ENCODE results near the gene CDT1. TPM values are rescaled to one million over a fixed set of nuclear protein-coding genes. Genes with fewer than 3 reads are reported as not detected.

CDT1 gene
- total RNA-seq, 1 donor: 7.8 TPM

DNA sequence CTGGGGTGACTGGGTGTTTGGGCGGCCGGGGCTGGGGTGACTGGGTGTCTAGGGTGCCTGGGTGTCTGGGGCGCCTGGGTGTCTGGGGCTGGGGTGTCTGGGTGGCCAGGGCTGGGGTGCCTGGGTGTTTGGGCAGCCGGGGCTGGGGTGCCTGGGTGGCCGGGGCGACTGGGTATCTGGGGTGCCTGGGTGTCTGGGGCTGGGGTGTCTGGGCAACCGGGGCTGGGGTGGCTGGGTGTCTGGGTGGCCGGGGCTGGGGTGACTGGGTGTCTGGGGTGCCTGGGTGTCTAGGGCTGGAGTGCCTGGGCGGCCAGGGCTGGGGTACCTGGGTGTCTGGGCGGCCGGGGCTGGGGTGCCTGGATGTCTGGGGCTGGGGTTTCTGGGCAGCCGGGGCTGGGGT, 21.6 kb downstream of the CDT1 start:
- H3K4me3 ChIP-seq (ENCODE audit: low read depth, low read length): no peak overlapping the region
- TF ChIP-seq, protein P1, sequence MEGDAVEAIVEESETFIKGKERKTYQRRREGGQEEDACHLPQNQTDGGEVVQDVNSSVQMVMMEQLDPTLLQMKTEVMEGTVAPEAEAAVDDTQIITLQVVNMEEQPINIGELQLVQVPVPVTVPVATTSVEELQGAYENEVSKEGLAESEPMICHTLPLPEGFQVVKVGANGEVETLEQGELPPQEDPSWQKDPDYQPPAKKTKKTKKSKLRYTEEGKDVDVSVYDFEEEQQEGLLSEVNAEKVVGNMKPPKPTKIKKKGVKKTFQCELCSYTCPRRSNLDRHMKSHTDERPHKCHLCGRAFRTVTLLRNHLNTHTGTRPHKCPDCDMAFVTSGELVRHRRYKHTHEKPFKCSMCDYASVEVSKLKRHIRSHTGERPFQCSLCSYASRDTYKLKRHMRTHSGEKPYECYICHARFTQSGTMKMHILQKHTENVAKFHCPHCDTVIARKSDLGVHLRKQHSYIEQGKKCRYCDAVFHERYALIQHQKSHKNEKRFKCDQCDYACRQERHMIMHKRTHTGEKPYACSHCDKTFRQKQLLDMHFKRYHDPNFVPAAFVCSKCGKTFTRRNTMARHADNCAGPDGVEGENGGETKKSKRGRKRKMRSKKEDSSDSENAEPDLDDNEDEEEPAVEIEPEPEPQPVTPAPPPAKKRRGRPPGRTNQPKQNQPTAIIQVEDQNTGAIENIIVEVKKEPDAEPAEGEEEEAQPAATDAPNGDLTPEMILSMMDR (IDR thresholded peaks at IDR 0.05; ENCODE audit: insufficient read depth, low read depth, low read length): no peak
- no peak for DNase-seq (ENCODE audit: low read depth)

DNA sequence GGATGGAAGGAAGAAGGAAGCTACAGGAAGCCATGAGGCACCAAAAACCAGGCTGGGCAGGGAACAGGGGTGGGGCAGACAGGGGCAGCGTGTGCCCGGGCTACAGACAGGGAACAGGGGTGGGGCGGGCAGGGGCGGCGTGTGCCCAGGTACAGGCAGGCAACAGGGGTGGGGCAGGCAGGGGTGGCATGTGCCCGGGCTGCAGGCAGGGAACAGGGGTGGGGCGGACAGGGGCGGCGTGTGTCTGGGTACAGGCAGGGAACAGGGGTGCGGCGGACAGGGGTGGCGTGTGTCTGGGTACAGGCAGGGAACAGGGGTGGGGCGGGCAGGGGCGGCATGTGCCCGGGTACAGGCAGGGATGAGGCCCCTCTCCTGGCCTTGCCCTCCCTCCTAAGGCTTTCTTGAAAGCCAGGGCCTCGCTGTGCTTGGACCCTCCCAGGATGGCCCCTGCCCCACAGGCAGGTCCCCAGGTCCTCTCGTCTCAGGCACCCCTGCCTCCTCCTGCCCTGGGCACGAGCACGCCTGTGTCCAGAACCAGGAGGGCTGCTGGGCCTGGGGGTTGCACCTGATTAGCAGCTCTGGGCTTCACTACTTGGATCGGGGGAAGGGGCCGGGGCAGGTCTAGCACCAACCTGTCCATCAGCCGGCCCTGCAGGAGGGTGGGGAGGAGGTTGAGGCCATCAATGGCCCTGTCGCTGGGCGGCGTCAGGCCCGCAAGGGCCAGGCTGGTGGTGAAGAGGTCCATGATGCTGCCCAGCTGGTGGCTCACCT, 22.7 kb downstream of the CDT1 start:
- H3K4me3 ChIP-seq (ENCODE audit: low read depth, low read length): no peak overlapping the region
- DNase-seq (ENCODE audit: low read depth): no peak
- TF ChIP-seq, protein P1 (IDR thresholded peaks at IDR 0.05; ENCODE audit: insufficient read depth, low read depth, low read length): no peak

DNA sequence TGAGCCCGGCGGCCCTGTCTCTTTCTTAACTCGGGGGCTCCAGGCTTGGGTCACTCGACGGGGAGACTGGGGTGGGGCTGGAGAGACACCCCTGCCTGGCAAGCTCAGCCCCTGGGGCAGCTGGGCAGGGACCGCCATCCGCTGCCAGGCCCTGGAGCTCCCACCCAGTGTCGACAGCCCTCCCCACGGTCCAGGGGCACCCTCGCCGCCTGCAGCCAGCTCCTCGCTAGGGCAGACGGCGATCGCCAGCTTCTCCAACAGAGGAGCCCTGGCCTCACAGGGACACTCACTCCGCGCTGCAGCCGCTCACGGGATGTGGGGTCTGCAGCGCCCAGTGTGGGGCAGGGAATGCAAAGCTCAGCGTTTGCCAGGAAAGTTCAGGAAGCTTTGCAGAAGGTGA, 24.1 kb downstream of the CDT1 start:
- TF ChIP-seq, protein P1 (IDR thresholded peaks at IDR 0.05; ENCODE audit: insufficient read depth, low read depth, low read length): no peak

DNA sequence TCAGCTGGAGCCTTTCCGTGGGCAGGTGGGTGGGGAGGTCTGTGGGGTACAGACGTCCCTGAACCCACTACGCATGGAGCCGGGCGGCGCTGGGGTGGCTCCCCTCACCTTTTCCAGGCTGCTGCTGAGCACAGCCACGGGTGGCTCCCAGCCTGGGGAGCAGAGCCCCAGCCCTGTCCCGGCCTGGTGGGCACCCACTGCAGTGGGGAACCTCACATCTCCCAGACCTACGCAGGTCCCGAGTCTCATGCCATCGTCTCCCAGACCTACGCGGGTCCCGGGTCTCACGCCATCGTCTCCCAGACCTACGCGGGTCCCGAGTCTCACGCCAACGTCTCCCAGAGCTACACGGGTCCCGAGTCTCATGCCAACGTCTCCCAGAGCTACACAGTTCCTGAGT, 25.1 kb downstream of the CDT1 start:
- no peak for DNase-seq (ENCODE audit: low read depth)
- no peak overlapping the region for H3K4me3 ChIP-seq (ENCODE audit: low read depth, low read length)
- TF ChIP-seq, protein P1 (IDR thresholded peaks at IDR 0.05; ENCODE audit: insufficient read depth, low read depth, low read length): no peak

More for the DNA sequence above, 24.1 kb downstream of the CDT1 start:
- H3K4me3 ChIP-seq (ENCODE audit: low read depth, low read length): no peak overlapping the region
- no peak for DNase-seq (ENCODE audit: low read depth)

DNA sequence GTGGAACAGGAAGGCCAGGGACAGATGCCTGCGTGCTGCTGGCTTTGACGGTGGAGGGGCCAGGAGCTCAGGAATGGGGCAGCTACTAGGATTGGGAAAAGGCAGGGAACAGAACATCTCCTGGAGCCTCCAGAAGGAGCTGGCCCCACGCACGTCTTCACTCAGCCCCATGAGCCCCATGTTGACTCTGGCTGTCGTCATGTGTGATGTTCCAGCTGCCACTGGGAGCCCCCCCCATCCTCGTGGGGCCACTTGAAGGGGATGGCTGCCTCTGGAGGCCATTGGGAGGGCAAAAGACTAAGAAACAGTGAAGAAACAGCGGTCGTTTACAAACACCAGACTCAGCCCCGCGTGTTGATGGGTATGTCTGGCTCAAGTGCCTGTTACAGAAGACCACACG, 26.7 kb downstream of the CDT1 start:
- TF ChIP-seq, protein P1 (IDR thresholded peaks at IDR 0.05; ENCODE audit: insufficient read depth, low read depth, low read length): no peak
- DNase-seq (ENCODE audit: low read depth): peak; percentile 75
- no peak overlapping the region for H3K4me3 ChIP-seq (ENCODE audit: low read depth, low read length)

DNA sequence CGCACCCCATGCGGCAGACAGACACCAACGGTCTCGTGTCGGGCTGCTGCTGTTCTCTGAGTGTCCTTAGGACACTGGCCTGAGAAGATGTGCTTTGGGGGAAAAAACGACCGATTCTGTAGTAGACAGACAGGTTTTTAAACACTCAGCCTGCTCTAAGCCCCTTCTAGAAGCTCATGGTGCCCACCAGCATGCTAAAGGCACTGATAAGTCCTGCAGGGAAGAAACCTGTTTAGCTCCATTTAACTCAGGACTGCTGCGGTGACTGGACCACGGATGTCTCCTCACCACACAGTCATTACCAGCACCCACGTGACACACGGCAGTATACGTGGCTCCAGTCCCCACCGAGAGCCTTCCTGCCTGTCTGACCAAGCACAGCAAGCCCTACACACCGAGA, 27.2 kb downstream of the CDT1 start:
- no peak overlapping the region for H3K4me3 ChIP-seq (ENCODE audit: low read depth, low read length)
- no peak for DNase-seq (ENCODE audit: low read depth)
- TF ChIP-seq, protein P1 (IDR thresholded peaks at IDR 0.05; ENCODE audit: insufficient read depth, low read depth, low read length): no peak

DNA sequence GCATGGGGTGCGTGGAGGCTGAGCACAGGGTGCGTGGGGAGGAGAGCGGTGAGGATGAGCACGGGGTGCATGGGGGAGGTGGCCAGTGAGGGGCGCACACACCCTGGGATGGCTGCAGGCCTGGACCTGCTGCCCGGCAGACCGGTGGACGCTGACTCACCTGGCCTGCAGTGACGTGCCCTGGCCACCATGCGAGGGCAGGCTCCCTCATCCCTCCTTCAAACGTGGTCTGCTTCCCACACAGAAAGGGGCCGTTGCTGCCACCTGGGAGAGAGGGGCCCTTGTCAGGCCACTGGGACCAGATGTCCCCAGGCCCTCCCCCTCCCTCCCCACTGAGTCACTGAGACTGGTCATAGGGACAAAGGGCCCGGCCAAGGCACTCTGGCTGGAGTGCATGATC, 28.2 kb downstream of the CDT1 start:
- H3K4me3 ChIP-seq (ENCODE audit: low read depth, low read length): no peak overlapping the region
- DNase-seq (ENCODE audit: low read depth): no peak
- TF ChIP-seq, protein P1 (IDR thresholded peaks at IDR 0.05; ENCODE audit: insufficient read depth, low read depth, low read length): no peak

Measured in fibroblast of villous mesenchyme (primary cell).